ENCODE data around the gene KLHL2. TPM values are rescaled to one million over a fixed set of nuclear protein-coding genes. Genes with fewer than 3 reads are reported as not detected.

The KLHL2 gene
- total RNA-seq, 1 experiment from 2014 or later, result 12.4 TPM

DNA sequence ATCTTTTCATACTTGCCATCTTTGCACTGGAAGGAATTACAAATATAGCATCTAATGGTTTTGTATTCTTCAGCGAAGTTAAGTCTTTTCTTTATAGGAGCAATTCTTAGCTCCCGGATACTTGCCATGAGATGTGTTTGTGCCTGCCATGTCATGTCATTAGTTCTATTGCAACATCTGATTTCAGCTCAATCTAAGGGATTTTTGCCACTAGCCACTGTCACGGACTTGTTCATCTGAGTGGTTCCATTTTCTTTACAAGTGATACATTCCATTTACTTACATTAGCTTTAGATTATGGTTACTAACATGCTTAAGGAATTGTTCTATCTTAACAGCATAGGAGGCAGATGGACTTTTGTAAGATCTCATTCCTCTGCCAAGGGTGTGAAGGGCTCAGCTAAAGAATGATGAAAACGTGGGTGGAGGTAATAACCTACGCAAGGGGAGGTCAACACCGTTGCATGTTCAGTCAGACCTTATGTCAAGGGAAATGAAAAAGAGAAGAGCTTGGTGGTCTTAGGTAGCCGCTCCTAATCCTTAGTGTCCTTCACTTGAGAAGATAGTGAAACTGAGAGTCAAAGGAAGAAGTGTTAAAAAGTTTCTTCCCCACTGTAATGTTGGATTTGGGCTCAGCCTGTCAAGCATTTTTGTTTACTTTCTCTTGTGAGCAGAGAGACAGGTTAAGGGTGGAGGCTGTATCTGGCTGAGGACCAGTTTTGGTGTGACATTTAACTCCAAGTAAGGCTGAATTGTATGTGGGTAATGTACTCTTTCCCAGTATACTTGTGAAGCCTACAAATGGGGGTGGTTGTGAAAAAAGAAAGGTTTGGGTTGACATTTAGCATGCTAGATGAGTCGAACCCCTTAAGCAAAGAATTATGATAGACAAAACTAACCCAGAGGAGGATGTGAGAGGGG, 3.6 kb upstream of the KLHL2 start (continued):
- TF ChIP-seq, protein P1, sequence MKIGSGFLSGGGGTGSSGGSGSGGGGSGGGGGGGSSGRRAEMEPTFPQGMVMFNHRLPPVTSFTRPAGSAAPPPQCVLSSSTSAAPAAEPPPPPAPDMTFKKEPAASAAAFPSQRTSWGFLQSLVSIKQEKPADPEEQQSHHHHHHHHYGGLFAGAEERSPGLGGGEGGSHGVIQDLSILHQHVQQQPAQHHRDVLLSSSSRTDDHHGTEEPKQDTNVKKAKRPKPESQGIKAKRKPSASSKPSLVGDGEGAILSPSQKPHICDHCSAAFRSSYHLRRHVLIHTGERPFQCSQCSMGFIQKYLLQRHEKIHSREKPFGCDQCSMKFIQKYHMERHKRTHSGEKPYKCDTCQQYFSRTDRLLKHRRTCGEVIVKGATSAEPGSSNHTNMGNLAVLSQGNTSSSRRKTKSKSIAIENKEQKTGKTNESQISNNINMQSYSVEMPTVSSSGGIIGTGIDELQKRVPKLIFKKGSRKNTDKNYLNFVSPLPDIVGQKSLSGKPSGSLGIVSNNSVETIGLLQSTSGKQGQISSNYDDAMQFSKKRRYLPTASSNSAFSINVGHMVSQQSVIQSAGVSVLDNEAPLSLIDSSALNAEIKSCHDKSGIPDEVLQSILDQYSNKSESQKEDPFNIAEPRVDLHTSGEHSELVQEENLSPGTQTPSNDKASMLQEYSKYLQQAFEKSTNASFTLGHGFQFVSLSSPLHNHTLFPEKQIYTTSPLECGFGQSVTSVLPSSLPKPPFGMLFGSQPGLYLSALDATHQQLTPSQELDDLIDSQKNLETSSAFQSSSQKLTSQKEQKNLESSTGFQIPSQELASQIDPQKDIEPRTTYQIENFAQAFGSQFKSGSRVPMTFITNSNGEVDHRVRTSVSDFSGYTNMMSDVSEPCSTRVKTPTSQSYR (CRISPR knock-in tag; IDR thresholded peaks at IDR 0.05), result no peak
- TF ChIP-seq RELA (CRISPR knock-in tag; IDR thresholded peaks at IDR 0.05; ENCODE audit: borderline replicate concordance) (no peak), NR2C2 (CRISPR knock-in tag; IDR thresholded peaks at IDR 0.05) (no peak), TP53 (CRISPR knock-in tag; IDR thresholded peaks at IDR 0.05) (no peak), GTF2I (CRISPR knock-in tag; conservative IDR thresholded peaks at IDR 0.05) (no peak), ZNF232 (CRISPR knock-in tag; IDR thresholded peaks at IDR 0.05) (no peak)

DNA sequence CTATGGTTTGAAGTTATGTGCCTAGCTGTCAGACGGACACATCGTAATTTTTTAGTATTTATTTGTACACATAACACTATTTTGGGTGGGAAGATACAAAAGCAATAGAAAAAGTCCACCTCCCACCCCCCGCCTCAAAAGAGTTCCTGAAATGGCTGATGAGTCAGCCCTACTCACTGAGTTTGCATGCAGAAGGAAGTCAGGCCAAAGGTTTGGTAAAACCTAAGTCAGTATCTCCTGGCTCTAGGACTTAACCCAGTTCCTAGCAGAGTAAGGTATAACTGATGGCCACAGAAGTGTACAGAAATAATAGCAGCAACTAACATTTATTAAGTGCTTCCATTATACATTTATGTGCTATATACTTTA, 2.9 kb upstream of the KLHL2 start:
- Mint-ChIP-seq H3K9me3 (no peaks in the 10 kb centered on the region), H3K27me3 (ENCODE audit: low read depth) (peaks cover 20% of the 10 kb centered on the region), H3K4me3 (no peak overlapping the region), H3K4me1 (peaks cover 33% of the 10 kb centered on the region), H3K27ac (no peak overlapping the region), H3K36me3 (no peaks in the 10 kb centered on the region)
- CTCF ChIA-PET, result no interaction called here
- POLR2A ChIA-PET, result no interaction called here
- ATAC-seq (no peak), DNase-seq (ENCODE audit: low spot score) (no peak)
- TF ChIP-seq, protein P2, sequence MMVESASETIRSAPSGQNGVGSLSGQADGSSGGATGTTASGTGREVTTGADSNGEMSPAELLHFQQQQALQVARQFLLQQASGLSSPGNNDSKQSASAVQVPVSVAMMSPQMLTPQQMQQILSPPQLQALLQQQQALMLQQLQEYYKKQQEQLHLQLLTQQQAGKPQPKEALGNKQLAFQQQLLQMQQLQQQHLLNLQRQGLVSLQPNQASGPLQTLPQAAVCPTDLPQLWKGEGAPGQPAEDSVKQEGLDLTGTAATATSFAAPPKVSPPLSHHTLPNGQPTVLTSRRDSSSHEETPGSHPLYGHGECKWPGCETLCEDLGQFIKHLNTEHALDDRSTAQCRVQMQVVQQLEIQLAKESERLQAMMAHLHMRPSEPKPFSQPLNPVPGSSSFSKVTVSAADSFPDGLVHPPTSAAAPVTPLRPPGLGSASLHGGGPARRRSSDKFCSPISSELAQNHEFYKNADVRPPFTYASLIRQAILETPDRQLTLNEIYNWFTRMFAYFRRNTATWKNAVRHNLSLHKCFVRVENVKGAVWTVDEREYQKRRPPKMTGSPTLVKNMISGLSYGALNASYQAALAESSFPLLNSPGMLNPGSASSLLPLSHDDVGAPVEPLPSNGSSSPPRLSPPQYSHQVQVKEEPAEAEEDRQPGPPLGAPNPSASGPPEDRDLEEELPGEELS (CRISPR knock-in tag; IDR thresholded peaks at IDR 0.05), result no peak
- TF ChIP-seq, protein P3, sequence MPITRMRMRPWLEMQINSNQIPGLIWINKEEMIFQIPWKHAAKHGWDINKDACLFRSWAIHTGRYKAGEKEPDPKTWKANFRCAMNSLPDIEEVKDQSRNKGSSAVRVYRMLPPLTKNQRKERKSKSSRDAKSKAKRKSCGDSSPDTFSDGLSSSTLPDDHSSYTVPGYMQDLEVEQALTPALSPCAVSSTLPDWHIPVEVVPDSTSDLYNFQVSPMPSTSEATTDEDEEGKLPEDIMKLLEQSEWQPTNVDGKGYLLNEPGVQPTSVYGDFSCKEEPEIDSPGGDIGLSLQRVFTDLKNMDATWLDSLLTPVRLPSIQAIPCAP (CRISPR knock-in tag; IDR thresholded peaks at IDR 0.05), result no peak
- no peak for TF ChIP-seq KAT7 (CRISPR knock-in tag; IDR thresholded peaks at IDR 0.05; ENCODE audit: borderline replicate concordance)
- TF ChIP-seq, protein P4, sequence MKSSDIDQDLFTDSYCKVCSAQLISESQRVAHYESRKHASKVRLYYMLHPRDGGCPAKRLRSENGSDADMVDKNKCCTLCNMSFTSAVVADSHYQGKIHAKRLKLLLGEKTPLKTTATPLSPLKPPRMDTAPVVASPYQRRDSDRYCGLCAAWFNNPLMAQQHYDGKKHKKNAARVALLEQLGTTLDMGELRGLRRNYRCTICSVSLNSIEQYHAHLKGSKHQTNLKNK (CRISPR knock-in tag; IDR thresholded peaks at IDR 0.05), result no peak
- no peak for TF ChIP-seq GABPB1 (CRISPR knock-in tag; IDR thresholded peaks at IDR 0.05)
- TF ChIP-seq, protein P5, sequence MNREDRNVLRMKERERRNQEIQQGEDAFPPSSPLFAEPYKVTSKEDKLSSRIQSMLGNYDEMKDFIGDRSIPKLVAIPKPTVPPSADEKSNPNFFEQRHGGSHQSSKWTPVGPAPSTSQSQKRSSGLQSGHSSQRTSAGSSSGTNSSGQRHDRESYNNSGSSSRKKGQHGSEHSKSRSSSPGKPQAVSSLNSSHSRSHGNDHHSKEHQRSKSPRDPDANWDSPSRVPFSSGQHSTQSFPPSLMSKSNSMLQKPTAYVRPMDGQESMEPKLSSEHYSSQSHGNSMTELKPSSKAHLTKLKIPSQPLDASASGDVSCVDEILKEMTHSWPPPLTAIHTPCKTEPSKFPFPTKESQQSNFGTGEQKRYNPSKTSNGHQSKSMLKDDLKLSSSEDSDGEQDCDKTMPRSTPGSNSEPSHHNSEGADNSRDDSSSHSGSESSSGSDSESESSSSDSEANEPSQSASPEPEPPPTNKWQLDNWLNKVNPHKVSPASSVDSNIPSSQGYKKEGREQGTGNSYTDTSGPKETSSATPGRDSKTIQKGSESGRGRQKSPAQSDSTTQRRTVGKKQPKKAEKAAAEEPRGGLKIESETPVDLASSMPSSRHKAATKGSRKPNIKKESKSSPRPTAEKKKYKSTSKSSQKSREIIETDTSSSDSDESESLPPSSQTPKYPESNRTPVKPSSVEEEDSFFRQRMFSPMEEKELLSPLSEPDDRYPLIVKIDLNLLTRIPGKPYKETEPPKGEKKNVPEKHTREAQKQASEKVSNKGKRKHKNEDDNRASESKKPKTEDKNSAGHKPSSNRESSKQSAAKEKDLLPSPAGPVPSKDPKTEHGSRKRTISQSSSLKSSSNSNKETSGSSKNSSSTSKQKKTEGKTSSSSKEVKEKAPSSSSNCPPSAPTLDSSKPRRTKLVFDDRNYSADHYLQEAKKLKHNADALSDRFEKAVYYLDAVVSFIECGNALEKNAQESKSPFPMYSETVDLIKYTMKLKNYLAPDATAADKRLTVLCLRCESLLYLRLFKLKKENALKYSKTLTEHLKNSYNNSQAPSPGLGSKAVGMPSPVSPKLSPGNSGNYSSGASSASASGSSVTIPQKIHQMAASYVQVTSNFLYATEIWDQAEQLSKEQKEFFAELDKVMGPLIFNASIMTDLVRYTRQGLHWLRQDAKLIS (CRISPR knock-in tag; IDR thresholded peaks at IDR 0.05; ENCODE audit: borderline replicate concordance), result no peak
- TF ChIP-seq ZBTB21 (CRISPR knock-in tag; IDR thresholded peaks at IDR 0.05; ENCODE audit: borderline replicate concordance), result no peak
- TF ChIP-seq, protein P6, sequence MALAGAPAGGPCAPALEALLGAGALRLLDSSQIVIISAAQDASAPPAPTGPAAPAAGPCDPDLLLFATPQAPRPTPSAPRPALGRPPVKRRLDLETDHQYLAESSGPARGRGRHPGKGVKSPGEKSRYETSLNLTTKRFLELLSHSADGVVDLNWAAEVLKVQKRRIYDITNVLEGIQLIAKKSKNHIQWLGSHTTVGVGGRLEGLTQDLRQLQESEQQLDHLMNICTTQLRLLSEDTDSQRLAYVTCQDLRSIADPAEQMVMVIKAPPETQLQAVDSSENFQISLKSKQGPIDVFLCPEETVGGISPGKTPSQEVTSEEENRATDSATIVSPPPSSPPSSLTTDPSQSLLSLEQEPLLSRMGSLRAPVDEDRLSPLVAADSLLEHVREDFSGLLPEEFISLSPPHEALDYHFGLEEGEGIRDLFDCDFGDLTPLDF (CRISPR knock-in tag; IDR thresholded peaks at IDR 0.05), result no peak
- TF ChIP-seq NR2C2 (CRISPR knock-in tag; IDR thresholded peaks at IDR 0.05), result no peak
- TF ChIP-seq SMAD4 (CRISPR knock-in tag; IDR thresholded peaks at IDR 0.05), result no peak
- TF ChIP-seq, protein P7, sequence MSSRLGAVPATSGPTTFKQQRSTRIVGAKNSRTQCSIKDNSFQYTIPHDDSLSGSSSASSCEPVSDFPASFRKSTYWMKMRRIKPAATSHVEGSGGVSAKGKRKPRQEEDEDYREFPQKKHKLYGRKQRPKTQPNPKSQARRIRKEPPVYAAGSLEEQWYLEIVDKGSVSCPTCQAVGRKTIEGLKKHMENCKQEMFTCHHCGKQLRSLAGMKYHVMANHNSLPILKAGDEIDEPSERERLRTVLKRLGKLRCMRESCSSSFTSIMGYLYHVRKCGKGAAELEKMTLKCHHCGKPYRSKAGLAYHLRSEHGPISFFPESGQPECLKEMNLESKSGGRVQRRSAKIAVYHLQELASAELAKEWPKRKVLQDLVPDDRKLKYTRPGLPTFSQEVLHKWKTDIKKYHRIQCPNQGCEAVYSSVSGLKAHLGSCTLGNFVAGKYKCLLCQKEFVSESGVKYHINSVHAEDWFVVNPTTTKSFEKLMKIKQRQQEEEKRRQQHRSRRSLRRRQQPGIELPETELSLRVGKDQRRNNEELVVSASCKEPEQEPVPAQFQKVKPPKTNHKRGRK (CRISPR knock-in tag; IDR thresholded peaks at IDR 0.05; ENCODE audit: borderline replicate concordance), result no peak
- no peak for TF ChIP-seq ZNF317 (CRISPR knock-in tag; IDR thresholded peaks at IDR 0.05; ENCODE audit: borderline replicate concordance, low read depth)
- TF ChIP-seq ESRRA (CRISPR knock-in tag; IDR thresholded peaks at IDR 0.05; ENCODE audit: borderline replicate concordance), result no peak
- no peak for TF ChIP-seq ATF1 (CRISPR knock-in tag; IDR thresholded peaks at IDR 0.05)
- TF ChIP-seq, protein P8, sequence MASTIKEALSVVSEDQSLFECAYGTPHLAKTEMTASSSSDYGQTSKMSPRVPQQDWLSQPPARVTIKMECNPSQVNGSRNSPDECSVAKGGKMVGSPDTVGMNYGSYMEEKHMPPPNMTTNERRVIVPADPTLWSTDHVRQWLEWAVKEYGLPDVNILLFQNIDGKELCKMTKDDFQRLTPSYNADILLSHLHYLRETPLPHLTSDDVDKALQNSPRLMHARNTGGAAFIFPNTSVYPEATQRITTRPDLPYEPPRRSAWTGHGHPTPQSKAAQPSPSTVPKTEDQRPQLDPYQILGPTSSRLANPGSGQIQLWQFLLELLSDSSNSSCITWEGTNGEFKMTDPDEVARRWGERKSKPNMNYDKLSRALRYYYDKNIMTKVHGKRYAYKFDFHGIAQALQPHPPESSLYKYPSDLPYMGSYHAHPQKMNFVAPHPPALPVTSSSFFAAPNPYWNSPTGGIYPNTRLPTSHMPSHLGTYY (CRISPR knock-in tag; IDR thresholded peaks at IDR 0.05), result no peak
- TF ChIP-seq NR1H2 (CRISPR knock-in tag; IDR thresholded peaks at IDR 0.05), result no peak

Measured in WTC11 (cell line).